ENCODE measurements around the gene CERS4. TPM values are rescaled to one million over a fixed set of nuclear protein-coding genes. Genes with fewer than 3 reads are reported as not detected.
"Not testable (repeated sequence)": the region's sequence is repeated elsewhere in the genome, so short reads cannot be mapped to it uniquely, and the experiment has no call there.

The CERS4 gene
- total RNA-seq, 4 donors from 2014 or later: 18.4 to 34.1 (median 26.6) TPM

GRCh38 chr19:8180018-8180417 is 29.2 kb upstream of the CERS4 start:
- no peak for TF ChIP-seq CTCF (IDR thresholded peaks at IDR 0.05)
- ATAC-seq (ENCODE audit: low FRiP score) (no peak), DNase-seq (ENCODE audit: low spot score) (no peak)

- ATAC-seq (ENCODE audit: low FRiP score) (no peak), DNase-seq (ENCODE audit: low spot score) (no peak)
- TF ChIP-seq CTCF (IDR thresholded peaks at IDR 0.05): no peak
Measured at GRCh38 chr19:8184274-8184673, 24.9 kb upstream of the CERS4 start.

GRCh38 chr19:8185343-8186068 is 23.7 kb upstream of the CERS4 start:
- ATAC-seq (ENCODE audit: low FRiP score): no peak
- no peak for TF ChIP-seq CTCF (IDR thresholded peaks at IDR 0.05)
- DNase-seq (ENCODE audit: low spot score): no peak

GRCh38 chr19:8192221-8192820 is 16.8 kb upstream of the CERS4 start:
- no peak for TF ChIP-seq CTCF (IDR thresholded peaks at IDR 0.05)
- ATAC-seq (ENCODE audit: low FRiP score) (no peak), DNase-seq (ENCODE audit: low spot score) (no peak)

- TF ChIP-seq CTCF (IDR thresholded peaks at IDR 0.05): no peak
- ATAC-seq (ENCODE audit: low FRiP score) (no peak), DNase-seq (ENCODE audit: low spot score) (no peak)
Measured at GRCh38 chr19:8194528-8195267, 14.5 kb upstream of the CERS4 start.

- DNase-seq (ENCODE audit: low spot score) (no peak), ATAC-seq (ENCODE audit: low FRiP score) (no peak)
- TF ChIP-seq CTCF (IDR thresholded peaks at IDR 0.05): no peak
Measured at GRCh38 chr19:8196271-8196927, 12.8 kb upstream of the CERS4 start.

GRCh38 chr19:8203288-8204120 is 5.7 kb upstream of the CERS4 start:
- not testable (repeated sequence) for ATAC-seq (ENCODE audit: low FRiP score); DNase-seq (ENCODE audit: low spot score)
